HG03039 (cell line): ENCODE measurements around the gene ARL4A.
"Not testable (repeated sequence)": the region's sequence is repeated elsewhere in the genome, so short reads cannot be mapped to it uniquely, and the experiment has no call there.

Experiments
- ATAC-seq: cut with Tn5 transposase; IDR thresholded peaks from one replicate; pipeline ENCODE4 v1.9.1; 2021; ENCODE audit warnings: mild to moderate bottlenecking, moderate library complexity; ENCODE audit not compliant: unreplicated experiment

Gene ARL4A

DNA sequence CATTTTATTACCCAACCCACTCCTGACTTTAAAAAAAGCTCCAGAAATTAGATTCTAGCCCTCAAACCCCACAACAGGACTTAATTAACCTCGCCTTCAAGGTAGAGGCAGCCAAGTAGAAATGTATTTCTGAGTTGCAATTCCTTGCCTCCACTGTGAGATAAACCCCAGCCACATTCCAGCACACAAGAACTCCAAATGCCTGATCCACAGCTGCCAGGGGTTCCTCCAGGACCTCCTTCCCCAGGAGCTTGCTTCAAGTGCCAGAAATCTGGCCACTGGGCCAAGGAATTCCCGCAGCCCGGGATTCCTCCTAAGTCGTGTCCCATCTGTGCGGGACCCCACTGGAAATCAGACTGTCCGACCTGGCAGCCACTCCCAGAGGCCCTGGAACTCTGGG, 25.9 kb upstream of the ARL4A start:
- ATAC-seq, result no peak

DNA sequence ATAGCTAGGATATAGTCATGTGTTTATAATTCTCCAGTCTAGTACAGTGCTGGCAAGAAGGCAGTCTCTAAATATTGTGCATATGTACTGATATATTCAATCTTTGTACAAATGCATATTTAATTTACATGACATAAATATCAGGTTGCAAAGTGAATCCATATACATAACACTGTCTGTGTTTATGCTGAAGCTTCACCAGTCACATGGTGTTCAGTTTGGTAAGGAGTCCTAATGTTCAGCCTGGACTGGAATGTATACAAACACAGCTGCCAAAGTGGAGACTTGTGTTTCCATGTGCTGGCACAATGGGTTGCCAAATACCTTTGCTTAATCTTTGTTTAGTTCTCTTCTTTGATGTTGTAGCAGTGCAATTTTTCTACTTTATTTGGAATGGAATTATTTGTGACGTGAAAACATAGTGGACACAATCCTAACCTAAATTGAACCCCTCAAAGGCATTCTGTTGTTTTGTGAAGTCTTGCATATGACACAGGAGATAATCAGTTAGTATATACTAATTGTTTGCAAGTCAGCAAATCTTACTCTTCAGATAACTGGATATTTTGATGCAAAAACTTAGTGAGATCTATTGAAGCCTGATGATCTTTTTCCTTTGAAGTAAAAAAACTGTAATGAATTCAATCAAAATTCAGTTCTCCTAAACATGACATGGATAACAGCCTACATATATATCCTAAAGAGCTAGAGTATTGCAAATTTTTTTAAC, 17.3 kb upstream of the ARL4A start:
- ATAC-seq, result no peak

DNA sequence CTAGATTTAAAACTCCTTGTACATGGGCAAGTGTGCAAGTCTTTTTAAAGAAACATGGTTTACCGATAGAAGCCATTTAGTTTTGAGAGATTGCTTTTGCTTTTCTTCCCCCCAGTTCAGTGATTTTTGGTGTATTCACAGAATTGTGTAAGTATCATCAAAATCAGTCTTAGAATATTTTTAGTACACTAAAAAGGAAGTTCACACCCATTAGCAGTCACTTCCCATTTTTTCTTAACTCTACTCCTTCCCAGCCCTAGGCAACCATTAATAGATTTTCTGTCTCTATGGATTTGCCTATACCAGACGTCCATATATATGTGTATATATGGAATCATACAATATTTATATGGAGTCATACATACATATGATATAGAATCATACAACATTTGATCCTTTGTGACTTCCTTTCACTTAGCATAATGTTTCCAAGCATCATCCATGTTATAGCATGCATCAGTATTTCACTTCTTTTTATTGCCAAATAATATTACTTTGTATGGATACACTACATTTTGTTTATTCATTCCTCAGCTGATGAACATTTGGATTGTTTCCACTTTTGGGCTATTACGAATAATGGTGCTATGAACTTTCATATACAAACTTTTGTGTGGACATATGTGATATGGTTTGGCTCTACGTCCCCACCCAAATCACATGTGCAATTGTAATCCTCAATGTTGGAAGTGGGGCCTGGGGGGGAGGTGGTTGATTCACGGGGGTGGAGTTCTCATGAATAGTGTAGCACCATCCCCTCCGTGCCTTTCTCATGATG, 16.5 kb upstream of the ARL4A start:
- ATAC-seq, result no peak

DNA sequence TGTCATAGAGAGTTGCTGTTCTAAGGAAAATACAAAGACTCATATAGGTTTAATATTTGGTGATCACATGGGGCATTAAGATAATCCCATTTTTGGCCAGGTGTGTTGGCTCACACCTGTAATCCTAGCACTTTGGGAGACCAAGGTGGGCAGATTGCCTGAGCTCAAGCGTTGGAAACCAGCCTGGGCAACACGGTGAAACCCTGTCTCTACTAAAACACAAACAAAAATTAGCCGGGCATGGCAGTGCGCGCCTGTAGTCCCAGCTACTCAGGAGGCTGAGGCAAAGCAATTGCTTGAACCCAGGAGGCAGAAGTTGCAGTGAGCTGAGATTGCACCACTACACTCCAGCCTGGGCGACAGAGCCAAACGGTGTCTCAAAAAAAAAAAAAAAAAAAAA, 14.0 kb upstream of the ARL4A start:
- not testable (repeated sequence) for ATAC-seq

DNA sequence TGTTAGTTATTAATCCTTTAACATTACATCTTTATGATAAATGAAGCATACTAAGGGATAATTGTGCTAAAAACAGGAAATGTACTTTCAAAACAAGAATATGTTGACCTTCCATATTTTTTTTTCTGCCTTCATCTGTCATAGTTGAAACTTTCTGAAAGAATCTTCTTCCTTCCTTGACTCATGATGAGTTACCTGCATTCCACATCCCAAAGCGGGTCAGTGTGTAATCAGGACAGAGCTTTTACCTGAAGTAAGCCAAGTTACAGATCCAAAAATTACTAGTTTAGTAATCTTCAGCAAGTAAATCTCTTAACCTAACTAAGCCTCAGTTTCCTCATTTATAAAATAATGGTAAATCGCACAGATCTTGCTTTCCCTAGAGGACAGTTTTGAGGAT, 13.4 kb upstream of the ARL4A start:
- ATAC-seq, result no peak

DNA sequence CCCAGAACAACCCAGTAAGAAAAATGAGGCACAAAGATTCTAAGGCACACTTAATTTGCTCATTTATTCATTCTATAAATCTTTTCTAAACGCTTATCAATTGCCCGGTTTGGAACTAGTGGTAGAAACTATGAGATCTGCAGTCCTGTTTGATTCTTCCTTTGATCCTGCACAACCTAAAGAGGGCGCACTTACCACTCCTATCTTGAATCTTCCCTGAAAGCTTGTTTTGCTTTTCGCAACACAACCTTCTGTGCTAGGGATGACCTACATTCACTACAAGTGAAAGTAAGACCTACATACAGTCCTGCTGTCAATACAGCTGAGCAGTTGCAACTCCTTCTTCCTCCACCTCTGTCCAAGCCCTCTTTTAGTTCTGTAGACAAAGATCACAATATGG, 12.6 kb upstream of the ARL4A start:
- ATAC-seq, result peak; percentile 72

DNA sequence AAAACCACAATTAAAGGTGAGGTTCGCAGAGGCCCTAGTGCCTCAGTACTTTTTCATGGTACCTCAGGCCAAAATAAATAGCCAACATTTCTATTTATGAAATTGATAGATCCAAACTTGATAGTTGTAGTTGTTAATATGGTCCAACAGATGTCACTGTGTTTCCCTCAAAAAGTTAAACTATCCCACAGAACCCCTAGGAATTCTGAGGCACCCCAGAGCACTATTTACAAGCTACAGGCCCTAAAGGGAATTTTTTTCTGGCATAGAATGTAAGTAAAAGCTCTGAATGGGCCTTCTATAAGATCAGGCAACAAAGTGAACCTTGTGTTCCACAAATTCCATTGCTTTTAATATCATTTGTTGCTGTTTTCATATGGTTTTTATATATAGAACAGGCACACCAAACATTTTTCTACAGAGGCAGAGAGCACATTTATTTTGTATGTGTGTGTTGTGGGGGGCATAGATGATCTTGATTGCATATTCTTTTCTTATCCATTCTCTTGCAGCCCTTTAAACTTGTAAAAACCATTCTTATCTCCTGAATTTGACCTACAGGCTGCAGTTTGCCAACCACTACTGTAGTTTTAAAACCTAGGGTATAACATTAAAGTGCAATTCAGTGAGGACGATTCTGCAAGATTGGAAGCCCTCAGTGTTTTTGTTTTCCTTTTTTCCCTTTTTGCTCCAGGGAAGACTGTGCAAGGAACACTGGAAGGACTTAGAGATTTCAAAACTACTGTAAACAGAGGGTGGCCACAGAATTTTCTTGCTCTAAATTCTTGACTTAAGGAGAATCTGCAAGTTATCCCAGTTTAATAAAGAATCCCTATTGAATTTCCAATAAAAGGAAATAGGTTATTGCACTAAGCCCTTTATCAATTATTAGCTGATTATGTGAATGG, 3.5 kb upstream of the ARL4A start:
- no peak for ATAC-seq

DNA sequence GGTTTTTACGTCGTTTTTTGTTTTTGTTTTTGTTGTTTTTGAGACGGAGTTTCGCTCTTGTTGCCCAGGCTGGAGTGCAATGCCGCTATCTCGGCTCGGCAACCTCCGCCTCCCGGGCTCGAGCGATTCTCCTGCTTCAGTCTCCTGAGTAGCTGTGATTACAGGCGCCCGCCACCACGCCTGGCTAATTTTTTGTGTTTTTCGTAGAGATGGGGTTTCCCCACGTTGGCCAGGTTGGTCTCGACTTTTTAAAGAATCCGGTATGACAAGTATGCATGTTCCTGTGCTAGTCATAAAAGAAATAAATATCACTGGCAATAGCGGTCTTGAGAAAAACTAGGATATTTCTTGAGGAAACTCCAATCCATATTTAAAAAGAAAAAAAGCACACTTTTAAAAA, 2.7 kb upstream of the ARL4A start:
- ATAC-seq, result no peak

DNA sequence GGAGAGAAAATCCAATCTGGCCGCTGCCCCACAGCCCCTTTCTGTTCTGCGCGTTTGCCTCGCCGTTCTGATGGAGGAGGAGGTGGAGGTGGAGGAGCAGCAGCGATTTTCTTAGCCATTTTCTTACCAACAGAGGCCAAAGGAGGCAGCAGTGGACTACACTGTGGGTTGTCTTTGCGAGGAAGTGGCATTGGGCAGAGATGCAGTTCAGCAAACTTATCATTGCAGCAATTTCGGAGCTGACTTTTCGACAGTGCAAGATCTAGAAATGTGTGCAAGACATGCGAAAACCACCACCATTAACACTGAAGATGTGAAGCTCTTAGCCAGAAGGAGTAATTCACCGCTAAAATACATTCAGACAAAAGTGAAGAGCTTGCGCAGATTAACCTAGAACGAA, 1.9 kb upstream of the ARL4A start:
- ATAC-seq, result no peak

DNA sequence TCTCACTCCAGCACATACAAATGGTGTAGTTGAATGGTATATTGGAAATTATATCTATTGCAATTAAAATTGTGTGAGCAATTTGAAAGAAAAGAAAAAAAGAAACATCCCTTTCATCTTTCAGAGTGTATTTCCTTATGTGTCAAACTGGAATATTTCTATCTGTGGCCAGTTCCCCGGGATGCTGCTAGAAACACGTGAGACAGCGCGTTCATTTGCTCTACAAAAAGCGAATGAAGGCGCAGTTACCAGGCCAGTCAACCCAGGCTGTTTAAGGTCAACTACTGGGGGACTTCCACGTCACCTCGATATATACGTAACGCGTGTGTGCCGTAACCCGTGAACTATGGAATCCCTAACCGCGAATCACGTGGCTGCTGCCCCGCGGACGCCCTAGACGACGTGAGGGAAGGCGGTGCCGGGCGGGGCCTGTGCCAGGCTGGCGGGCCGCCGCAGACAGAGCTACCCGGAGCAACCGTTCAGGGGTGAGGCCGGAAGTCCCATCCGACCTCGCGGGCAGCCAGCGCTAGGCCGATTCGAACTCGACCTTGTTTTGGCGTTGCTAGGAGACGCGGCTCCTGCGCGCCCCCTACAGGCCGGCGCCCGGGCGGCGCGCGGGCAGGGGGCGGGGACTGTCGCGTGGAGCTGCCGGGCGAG, 1.1 kb upstream of the ARL4A start:
- ATAC-seq, result peak; percentile 80

DNA sequence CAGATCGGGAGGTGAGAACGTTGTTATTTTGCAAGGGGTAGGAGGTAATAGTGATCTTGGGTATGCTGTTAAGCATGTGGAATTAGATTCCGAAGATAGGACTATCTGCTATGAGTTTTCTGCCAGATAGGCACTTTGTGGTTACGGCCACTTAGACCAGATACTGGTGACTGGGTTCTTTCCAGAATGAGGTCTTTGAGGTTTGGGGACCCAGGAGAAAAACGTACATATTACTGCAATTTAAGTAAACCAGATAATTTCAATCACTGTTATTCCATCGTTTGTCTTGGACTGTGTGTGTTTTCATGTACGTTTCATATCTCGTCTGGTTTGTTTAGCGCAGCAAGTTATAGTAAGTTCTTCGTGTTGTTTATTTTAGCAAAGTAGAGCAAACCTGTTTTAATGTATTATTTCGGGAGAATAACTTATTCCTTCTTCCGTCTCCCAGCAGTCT, 312 bp downstream of the ARL4A start:
- ATAC-seq, result no peak

DNA sequence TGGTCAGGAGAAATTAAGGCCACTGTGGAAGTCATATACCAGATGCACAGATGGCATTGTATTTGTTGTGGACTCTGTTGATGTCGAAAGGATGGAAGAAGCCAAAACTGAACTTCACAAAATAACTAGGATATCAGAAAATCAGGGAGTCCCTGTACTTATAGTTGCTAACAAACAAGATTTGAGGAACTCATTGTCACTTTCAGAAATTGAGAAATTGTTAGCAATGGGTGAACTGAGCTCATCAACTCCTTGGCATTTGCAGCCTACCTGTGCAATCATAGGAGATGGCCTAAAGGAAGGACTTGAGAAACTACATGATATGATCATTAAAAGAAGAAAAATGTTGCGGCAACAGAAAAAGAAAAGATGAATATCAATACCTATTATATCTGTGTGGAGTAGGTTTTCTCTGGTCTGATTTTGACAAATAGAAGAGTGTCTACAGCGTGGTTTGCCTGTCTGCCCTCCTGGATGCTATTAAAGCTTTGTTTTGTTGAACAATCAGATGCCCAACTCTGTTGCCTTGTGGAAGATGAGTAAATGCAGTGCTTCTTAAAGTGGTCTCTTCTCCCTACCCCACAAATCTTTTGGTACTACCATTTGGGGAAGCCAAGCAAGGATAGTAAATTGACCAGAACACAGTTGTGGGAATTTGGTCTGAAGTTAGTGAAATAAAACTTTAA, 1.2 kb downstream of the ARL4A start:
- ATAC-seq, result not testable (repeated sequence)

DNA sequence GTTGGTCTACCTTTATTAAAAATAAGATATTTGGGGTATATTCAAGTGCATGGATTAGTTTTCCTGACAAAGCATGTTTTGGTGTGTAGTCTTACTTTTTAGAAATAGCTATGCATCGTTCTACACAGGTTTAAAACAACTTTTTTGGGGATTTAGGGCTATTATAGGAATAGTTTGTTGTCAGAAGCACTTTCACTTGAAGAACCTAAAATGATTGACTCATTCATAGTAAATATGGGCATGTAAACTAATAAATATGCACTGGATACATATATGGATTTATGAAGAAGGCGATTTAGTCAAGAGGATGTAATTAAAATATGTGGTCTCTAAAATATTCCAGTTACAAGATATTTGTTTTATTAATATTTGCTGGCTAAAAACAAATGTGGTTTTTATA, 2.0 kb downstream of the ARL4A start:
- ATAC-seq, result no peak

DNA sequence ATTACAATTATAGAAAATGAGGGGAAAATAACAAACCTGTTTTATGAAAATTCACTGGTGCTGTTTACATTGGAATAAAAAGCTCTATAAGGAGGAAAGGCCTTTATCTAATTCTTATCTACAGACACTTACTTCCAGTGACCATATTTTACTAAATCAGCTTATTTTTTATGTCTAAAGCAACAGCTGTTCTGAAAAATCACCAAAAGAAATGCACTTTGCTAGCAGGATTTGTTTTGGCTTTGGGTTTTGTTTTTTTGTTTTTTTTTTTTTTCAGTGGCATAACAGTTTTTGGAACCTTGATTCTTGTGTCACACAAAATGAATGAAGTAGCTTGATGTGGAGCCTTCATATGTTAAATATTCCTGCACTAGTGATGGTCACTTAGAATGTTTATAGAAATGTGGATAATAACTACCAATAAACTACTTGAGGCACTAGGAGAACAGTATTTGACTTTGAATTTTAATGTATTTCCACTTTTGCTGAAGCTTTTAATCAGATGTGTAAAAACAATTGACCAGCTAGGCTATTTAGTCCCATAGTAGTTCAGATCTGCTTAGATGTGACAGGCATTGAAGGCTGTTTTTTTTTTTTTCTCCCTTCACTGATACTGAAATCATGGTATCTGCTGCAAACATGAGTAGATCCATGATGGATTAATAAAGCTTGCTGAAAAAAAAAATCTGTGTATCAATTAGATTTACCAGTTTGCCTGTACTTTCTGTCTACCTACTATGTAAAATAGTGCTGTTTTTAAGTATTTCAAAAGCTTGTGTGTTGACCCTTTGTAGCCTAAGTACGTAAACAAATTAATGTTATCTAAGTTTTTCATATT, 2.8 kb downstream of the ARL4A start:
- no peak for ATAC-seq

DNA sequence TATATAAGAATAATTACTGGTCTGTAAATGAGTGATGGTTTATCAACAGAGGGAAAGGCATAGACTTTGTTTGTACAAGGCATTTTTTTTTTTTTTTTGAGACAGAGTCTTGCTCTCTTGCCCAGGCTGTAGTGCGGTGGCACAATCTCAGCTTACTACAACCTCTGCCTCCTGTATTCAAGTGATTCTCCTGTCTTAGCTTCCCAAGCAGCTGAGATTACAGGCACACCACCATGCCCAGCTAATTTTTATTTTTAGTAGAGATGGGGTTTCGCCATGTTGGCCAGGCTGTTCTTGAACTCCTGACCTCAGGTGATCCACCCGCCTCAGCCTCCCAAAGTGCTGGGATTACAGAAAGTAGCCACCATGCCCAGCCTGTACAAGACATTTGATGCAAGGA, 4.0 kb downstream of the ARL4A start:
- not testable (repeated sequence) for ATAC-seq

DNA sequence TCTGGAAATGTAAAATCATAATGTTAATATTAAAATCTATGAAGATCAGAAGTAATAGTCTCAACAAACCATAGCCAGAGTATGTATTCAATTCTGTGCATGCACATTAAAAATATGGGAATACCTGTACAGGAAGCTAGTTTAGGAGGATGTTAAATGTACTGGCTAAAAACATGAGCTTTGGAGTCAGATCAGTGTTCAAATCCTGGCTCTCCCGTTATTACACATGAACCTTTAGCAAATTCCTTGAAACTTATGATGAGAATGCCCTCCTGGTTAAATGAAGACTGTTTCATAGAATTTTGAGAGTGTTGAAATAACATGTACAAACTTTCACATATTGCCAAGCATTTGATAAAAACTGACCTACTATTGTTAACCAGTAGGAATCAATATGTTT, 4.6 kb downstream of the ARL4A start:
- ATAC-seq, result no peak

DNA sequence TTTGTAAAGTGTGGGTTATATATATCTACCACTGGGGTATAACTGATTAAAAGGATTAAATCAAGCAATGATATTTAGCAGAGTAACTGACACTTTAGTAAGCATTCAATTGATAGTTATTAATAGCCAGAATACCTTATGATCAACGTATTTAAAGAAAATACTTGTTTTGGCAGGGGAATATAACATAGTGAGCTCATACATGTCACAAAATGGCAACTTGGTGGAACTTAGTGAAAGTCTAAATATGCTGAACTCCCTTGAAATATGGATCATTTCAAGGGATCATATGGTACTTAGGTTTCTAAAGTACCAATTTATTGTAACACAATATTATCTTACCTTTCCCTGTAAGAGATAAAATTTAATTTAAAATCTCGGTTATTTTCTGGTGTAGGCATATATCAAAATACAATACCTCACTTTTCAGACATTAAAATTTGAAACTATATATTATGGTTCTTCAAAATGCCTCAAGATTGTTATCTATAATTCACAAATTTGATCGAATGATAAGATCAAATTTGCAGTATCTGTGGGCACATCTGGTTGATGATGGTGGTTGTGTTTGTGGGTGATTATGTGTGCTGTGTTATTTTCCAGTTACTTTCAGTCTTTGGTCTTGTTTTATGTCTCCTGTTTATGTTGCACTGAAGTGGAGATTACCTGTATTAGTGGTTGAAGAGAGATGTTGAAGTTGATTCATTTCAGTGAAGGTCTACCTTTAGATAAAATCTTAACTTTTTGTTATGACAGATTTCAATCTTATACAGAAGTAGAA, 5.2 kb downstream of the ARL4A start:
- ATAC-seq, result no peak

DNA sequence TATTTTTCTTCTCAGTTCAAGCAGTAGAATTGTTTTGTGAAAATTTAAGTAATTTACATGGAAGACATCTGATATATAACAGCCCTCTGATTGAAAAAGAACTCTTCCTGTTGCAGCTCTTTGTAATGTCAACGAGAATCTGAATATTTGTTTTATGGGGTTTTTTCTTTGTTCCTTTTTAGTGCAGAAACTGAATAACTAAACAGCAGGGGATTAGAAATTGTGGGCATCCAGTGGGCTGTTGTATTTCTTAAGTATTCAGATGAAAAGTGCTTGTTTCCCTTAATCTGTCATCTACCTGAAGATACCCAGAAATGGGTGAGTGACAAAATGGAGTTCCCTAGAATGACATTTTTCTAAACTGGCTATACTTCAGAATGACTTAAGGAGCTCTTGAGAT, 7.4 kb downstream of the ARL4A start:
- no peak for ATAC-seq

DNA sequence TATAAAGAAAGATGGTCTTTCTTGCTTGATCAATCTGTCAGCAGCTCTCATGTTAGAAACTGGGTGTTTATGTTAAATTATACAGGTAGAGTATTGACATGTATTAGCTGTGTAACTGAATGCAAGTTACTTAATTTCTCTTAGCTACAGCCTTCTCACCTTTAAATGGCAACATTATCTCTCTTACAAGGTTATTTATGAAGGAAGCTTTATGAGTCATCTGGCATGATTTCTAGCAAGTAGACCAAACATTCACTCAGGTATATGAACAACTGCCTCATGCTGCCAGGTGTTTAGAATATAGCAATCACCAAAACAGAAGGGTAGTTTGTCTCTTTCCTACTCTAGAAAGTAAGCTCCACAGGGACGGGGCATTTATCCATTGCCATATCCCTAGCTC, 8.5 kb downstream of the ARL4A start:
- ATAC-seq, result no peak
